ENCODE results near the gene CCDC57.

CCDC57 gene

GRCh38 chr17:82103553-82104451 is 108.8 kb downstream of the CCDC57 start:
- DNase-seq = no peak

GRCh38 chr17:82101767-82102679 is 110.6 kb downstream of the CCDC57 start:
- no peak for DNase-seq

- DNase-seq = no peak
Observed at GRCh38 chr17:82101301-82101715, 111.3 kb downstream of the CCDC57 start.

- DNase-seq = no peak
Observed at GRCh38 chr17:82100502-82101298, 111.9 kb downstream of the CCDC57 start.

- DNase-seq = no peak
Observed at GRCh38 chr17:82098939-82099763, 113.5 kb downstream of the CCDC57 start.

- DNase-seq = peak; percentile 97
Observed at GRCh38 chr17:82098169-82098938, 114.3 kb downstream of the CCDC57 start, which contains the start of gene FASN. FASN (minus strand) TSS chr17:82098236; CDS start chr17:82096445, 1,791 bp downstream.

- DNase-seq = no peak
Observed at GRCh38 chr17:82097919-82098168, 114.8 kb downstream of the CCDC57 start.

- no peak for DNase-seq
Observed at GRCh38 chr17:82097184-82097918, 115.3 kb downstream of the CCDC57 start.

GRCh38 chr17:82096709-82097183 is 115.9 kb downstream of the CCDC57 start:
- DNase-seq = no peak

GRCh38 chr17:82095777-82096708 is 116.6 kb downstream of the CCDC57 start:
- no peak for DNase-seq

- no peak for DNase-seq
Observed at GRCh38 chr17:82094931-82095776, 117.5 kb downstream of the CCDC57 start.

- DNase-seq = no peak
Observed at GRCh38 chr17:82092995-82093751, 119.5 kb downstream of the CCDC57 start.

- no peak for DNase-seq
Observed at GRCh38 chr17:82092628-82092994, 120.0 kb downstream of the CCDC57 start.

- DNase-seq = no peak
Observed at GRCh38 chr17:82092094-82092586, 120.5 kb downstream of the CCDC57 start.

GRCh38 chr17:82091264-82092066 is 121.2 kb downstream of the CCDC57 start:
- no peak for DNase-seq

Data from fibroblast of skin of abdomen (primary cell).